Measurements from ENCODE around the gene TARBP1. TPM values are rescaled to one million over a fixed set of nuclear protein-coding genes. Genes with fewer than 3 reads are reported as not detected.
A peak's percentile ranks its signal among the peaks of the same experiment; 100 is the strongest.
"Not testable (repeated sequence)": the region's sequence is repeated elsewhere in the genome, so short reads cannot be mapped to it uniquely, and the experiment has no call there.

The TARBP1 gene
- total RNA-seq, 2 donors from 2014 or later, result 25.3 to 51.4 TPM

DNA sequence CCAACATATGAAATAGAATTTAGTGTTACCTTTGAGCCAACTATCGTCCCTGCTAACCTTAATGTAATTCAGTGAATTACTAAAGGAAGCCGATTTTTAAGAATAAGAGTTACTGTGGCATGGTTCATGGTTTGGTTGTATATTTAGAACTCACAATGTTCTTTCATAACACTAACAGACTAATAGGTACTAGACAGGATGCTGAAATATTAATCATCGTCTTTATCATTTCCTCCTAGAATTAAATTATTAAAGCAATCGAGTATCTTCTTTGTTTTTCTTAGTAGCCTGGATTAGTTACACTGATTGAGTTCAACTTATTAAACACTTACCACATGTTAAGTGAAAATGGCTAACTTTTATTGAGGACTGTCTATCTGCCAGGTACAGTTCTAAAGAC is 47.7 kb downstream of the TARBP1 start:
- H3K27me3 Mint-ChIP-seq, result no peaks in the 10 kb centered on the region
- no peak overlapping the region for H3K4me3 Mint-ChIP-seq
- ATAC-seq, result no peak
- H3K36me3 Mint-ChIP-seq, result peaks cover 15% of the 10 kb centered on the region
- no peak for DNase-seq (ENCODE audit: low spot score)
- H3K27ac Mint-ChIP-seq, result no peak overlapping the region
- no peaks in the 10 kb centered on the region for H3K9me3 Mint-ChIP-seq
- peaks cover 4 to 5% of the 10 kb centered on the region in 2 donors for H3K4me1 Mint-ChIP-seq (ENCODE audit: low read depth in 2 of 2)

DNA sequence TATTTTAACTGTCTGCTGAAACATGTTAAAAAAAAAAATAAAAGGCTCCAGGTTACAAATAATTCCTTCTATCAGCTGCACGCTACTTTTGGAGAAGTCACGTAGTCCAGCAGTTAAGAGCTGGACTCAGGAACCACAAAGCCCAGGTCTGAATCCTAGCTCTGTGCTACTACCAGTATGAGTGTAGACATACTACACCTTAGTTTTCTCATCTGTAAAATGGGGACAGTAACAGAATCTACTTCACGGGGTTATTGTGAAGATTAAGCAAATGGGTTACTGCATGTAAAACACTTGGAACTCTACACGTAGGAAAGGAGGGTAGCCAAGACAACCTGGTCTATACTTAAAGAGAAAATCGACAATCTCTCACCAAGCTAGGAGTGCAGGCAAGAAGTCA is 48.3 kb downstream of the TARBP1 start:
- Mint-ChIP-seq H3K9me3 (no peaks in the 10 kb centered on the region), H3K4me1 (ENCODE audit: low read depth in 2 of 2) (peaks cover 4 to 5% of the 10 kb centered on the region in 2 donors), H3K4me3 (no peak overlapping the region), H3K27ac (no peak overlapping the region), H3K27me3 (no peaks in the 10 kb centered on the region), H3K36me3 (peaks cover 15% of the 10 kb centered on the region)
- DNase-seq (ENCODE audit: low spot score) (no peak), ATAC-seq (no peak)

DNA sequence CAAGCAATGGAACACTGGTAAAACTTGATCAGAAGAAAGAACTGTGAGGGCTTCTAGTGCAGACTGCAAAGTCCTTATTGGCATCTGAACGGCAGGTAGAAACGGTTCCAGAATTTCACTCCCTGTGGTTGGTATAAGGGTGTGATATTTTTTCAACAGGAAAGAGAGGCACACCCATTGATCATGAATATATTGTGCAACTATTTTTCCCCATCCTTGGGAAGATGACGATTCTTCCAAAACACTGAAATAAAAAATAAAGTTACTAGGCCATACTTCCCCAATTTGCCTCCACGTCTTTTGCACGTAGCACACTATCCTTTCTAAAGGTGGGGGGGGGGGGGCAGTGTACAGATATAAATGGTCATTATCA is 49.6 kb downstream of the TARBP1 start:
- Mint-ChIP-seq H3K4me1 (ENCODE audit: low read depth in 2 of 2) (peaks cover 2 to 3% of the 10 kb centered on the region in 2 donors), H3K9me3 (no peaks in the 10 kb centered on the region), H3K27ac (no peak overlapping the region), H3K27me3 (no peaks in the 10 kb centered on the region), H3K36me3 (peaks cover 10% of the 10 kb centered on the region), H3K4me3 (no peak overlapping the region)
- ATAC-seq, result no peak
- no peak for DNase-seq (ENCODE audit: low spot score)

DNA sequence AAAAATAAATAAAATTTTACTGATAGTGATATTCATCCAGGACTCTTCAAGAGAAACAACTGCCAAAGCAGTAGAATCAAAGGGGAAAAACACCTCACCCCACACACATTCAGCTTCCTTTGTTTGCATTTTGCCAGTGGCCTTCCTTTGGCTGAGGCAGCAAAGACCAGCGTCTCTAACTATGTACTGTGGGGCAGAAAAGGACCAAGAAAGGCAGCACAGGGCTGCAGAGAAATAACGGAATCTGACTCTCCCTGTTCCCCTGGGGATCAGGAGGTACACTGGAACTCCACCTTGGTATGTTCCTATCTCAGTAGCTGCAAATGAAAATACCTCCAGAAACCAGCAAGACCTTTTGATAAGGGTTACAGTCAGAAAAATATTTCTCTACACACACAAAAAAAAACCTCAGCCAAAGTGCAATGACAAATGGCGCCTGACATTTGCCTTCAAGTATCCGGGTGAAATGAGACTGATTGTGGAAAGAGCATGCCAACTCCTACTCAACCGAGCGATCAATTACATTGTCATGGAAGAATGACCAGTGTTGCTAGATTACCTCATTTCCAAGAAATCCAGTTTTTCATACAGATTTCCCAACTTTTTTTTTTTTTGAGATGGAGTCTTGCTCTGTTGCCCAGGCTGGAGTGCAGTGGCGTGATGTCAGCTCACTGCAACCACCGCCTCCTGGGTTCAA is 50.9 kb downstream of the TARBP1 start:
- ATAC-seq (no peak), DNase-seq (ENCODE audit: low spot score) (no peak)
- H3K36me3 Mint-ChIP-seq, result peaks cover 7% of the 10 kb centered on the region
- no peak overlapping the region for H3K27ac Mint-ChIP-seq
- no peaks in the 10 kb centered on the region for H3K27me3 Mint-ChIP-seq
- H3K4me1 Mint-ChIP-seq (ENCODE audit: low read depth in 2 of 2), result no peaks in the 10 kb centered on the region
- H3K4me3 Mint-ChIP-seq, result no peak overlapping the region
- no peaks in the 10 kb centered on the region for H3K9me3 Mint-ChIP-seq

DNA sequence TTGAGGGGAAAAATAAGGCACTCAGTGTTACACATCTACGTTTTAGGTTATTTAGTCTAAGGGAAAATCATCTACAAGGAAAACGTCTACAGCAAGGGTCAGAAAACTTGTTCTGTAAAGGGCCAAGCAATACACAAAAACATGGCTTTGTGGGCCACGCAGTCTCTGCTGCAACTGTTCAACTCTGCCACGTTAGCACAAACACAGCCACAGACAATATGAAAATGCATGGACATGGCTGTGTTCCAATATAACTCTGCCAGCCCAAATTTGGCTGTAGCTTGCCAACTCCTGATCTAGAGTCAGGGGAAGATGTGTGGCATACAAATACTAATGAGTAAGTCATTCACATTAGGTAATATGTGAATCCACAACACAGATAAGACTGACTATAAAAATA is 65.0 kb downstream of the TARBP1 start:
- Mint-ChIP-seq H3K4me3 (no peak overlapping the region), H3K36me3 (peaks cover 7% of the 10 kb centered on the region), H3K27me3 (no peaks in the 10 kb centered on the region), H3K9me3 (no peaks in the 10 kb centered on the region), H3K4me1 (ENCODE audit: low read depth in 2 of 2) (no peaks in the 10 kb centered on the region), H3K27ac (no peak overlapping the region)
- ATAC-seq, result no peak
- DNase-seq (ENCODE audit: low spot score), result no peak

DNA sequence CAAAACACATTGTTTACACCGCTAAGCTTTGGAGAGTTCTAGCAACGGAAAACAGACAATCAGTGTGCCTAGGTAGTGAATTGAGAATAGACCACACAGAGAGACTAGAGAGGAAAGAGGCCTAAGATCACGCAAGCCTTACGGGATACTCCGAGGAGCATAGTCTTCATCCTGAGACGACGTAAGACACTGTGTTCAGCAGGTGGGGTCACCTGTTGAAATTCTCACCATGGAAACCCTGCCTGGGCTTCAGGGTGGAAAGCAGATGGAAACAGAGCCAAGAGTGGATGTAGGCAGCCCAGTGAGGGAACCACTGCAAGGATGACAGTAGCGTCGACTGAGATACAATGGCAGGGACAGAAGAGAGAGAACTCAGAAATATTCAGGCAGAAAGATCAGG is 65.5 kb downstream of the TARBP1 start:
- H3K4me3 Mint-ChIP-seq, result no peak overlapping the region
- H3K36me3 Mint-ChIP-seq, result peaks cover 7% of the 10 kb centered on the region
- H3K4me1 Mint-ChIP-seq (ENCODE audit: low read depth in 2 of 2), result no peaks in the 10 kb centered on the region
- ATAC-seq (no peak), DNase-seq (ENCODE audit: low spot score) (no peak)
- no peak overlapping the region for H3K27ac Mint-ChIP-seq
- no peaks in the 10 kb centered on the region for H3K27me3 Mint-ChIP-seq
- no peaks in the 10 kb centered on the region for H3K9me3 Mint-ChIP-seq

DNA sequence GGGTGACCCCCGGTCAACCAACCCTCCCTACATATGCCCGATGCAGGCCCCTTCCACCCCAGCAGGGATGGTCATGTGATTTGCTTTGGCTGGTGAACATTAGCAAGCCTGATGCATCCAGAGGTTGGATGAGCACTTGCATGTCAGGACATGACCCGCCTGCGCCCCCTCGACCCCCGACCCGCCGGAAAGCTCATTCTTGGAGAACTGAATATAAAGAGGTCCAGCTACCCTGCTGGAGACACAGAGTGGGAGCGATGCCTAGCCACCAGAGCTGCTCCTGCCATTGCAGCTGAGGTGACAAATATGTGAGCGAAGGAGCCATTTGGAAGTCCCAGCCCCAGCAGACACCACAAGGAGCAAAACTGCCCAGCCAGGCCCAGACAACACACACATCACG is 66.1 kb downstream of the TARBP1 start:
- H3K36me3 Mint-ChIP-seq, result peaks cover 7% of the 10 kb centered on the region
- ATAC-seq, result no peak
- DNase-seq (ENCODE audit: low spot score), result no peak
- H3K27ac Mint-ChIP-seq, result no peak overlapping the region
- H3K4me3 Mint-ChIP-seq, result no peak overlapping the region
- no peaks in the 10 kb centered on the region for H3K4me1 Mint-ChIP-seq (ENCODE audit: low read depth in 2 of 2)
- no peaks in the 10 kb centered on the region for H3K9me3 Mint-ChIP-seq
- no peaks in the 10 kb centered on the region for H3K27me3 Mint-ChIP-seq

DNA sequence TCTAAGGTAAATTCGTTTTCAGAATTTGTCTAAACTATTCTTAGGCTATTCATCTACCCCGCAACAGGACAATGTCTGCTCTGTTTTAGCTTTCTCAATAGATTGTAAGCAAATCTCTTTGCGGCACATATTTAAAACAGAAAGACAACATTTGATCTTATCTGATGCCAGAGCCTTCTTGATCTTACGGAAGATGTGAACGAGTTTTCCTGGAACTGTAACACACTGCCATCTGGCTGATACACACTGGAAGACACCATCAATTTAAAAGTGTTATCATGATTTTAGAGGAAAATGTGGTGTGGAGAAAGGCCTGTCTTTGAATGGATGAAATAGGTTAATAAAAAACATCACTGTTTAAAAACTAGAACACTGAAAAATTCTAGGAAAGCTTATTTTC is 69.7 kb downstream of the TARBP1 start:
- Mint-ChIP-seq H3K4me1 (ENCODE audit: low read depth in 2 of 2) (no peaks in the 10 kb centered on the region), H3K9me3 (no peaks in the 10 kb centered on the region), H3K27ac (no peak overlapping the region), H3K4me3 (no peak overlapping the region), H3K27me3 (no peaks in the 10 kb centered on the region), H3K36me3 (peaks cover 4% of the 10 kb centered on the region)
- no peak for DNase-seq (ENCODE audit: low spot score)
- no peak for ATAC-seq

DNA sequence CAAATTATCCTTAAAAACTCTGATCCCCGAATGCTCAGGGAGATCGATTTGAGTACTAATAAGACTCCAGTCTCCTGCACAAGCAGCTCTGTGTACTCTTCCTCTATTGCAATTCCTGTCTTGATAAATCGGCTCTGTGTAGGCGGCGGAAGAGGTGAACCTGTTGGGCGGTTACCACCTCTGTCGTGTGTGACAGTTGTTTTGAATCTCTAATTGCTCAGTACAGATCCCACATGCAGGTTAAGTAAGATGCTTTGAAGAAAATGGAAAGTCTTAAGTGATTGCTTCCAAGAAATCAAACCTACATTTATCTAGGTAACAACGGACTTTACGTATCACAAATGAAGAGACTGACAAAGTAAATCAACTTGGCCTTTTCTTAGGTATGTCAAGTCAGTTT is 70.2 kb downstream of the TARBP1 start:
- DNase-seq (ENCODE audit: low spot score), result no peak

DNA sequence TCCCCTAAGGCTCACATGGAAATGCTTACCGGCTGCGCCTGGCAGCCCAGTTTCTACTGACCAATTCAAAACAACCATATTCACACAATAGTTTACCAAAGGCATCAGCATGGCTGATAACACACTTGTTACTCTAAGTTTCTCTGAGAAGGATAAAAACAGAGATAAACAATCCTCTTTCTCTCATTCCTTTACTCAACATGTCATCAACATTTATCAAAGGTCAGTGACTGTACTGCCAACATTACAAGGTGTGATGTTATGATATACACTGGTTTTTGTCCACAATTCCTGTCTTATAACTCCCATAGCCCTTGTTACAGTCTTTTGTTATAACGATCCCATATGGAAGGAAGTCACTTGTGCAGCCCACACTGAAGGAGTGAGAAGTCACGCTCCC is 72.1 kb downstream of the TARBP1 start:
- no peak for ATAC-seq
- peaks cover 7 to 10% of the 10 kb centered on the region in 2 donors for H3K4me1 Mint-ChIP-seq (ENCODE audit: low read depth in 2 of 2)
- no peak for DNase-seq (ENCODE audit: low spot score)
- no peaks in the 10 kb centered on the region for H3K9me3 Mint-ChIP-seq
- peaks cover 9% of the 10 kb centered on the region for H3K36me3 Mint-ChIP-seq
- no peak overlapping the region for H3K4me3 Mint-ChIP-seq
- H3K27me3 Mint-ChIP-seq, result no peaks in the 10 kb centered on the region
- no peak overlapping the region for H3K27ac Mint-ChIP-seq

More for the DNA sequence above, 70.2 kb downstream of the TARBP1 start:
- Mint-ChIP-seq H3K27me3 (no peaks in the 10 kb centered on the region), H3K4me3 (no peak overlapping the region), H3K9me3 (no peaks in the 10 kb centered on the region), H3K4me1 (ENCODE audit: low read depth in 2 of 2) (no peaks in the 10 kb centered on the region), H3K27ac (no peak overlapping the region), H3K36me3 (peaks cover 4% of the 10 kb centered on the region)
- no peak for ATAC-seq

DNA sequence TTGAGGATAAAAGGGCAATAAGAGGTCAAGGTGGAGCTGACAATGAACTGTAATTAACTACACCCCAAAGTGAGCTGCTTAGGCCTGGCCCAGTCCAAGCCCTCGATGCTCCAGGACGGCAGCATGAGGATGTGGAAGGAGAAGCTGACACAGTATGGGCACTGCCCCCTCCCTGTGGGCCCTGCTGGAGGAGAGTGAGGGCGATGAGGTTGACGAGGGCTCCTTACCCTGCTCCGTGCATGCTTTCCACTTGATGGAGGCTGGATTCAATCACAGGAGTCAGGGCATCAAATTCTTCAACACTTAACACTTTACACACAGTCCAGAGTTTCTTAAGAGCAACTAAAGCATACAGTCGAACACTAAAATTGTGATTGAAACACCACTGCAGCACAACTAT is 73.3 kb downstream of the TARBP1 start:
- Mint-ChIP-seq H3K36me3 (peaks cover 9% of the 10 kb centered on the region), H3K27me3 (no peaks in the 10 kb centered on the region), H3K27ac (no peak overlapping the region), H3K4me3 (no peak overlapping the region), H3K4me1 (ENCODE audit: low read depth in 2 of 2) (peaks cover 19 to 22% of the 10 kb centered on the region in 2 donors), H3K9me3 (no peaks in the 10 kb centered on the region)
- ATAC-seq (no peak), DNase-seq (ENCODE audit: low spot score) (no peak)

DNA sequence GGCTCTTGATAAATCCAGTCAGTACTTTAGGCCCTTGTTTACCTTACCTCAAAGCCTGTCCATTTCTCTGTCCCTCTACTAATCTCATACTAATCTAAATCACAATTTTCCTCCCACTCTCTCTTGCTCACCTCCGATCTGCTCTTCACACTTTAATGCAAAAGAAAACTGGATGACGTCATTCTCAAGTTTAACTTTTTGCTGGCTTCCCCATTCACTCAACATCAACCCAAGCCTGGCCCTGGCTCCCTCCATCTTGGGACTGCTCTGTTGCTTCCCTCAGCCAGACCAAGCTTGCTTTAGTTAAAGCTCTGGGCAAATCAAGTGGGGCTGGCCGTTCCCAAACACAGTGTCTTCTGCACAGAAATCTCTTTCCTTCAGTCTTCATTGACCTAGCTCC is 76.0 kb downstream of the TARBP1 start:
- H3K9me3 Mint-ChIP-seq, result no peaks in the 10 kb centered on the region
- peaks cover 9% of the 10 kb centered on the region for H3K36me3 Mint-ChIP-seq
- ATAC-seq (no peak), DNase-seq (ENCODE audit: low spot score) (no peak)
- peak overlapping the region in 1 of 2 donors; percentile 12 for H3K27ac Mint-ChIP-seq
- H3K4me1 Mint-ChIP-seq (ENCODE audit: low read depth in 2 of 2), result peaks cover 31 to 41% of the 10 kb centered on the region in 2 donors
- peak overlapping the region; percentile 6 for H3K4me3 Mint-ChIP-seq
- no peaks in the 10 kb centered on the region for H3K27me3 Mint-ChIP-seq

DNA sequence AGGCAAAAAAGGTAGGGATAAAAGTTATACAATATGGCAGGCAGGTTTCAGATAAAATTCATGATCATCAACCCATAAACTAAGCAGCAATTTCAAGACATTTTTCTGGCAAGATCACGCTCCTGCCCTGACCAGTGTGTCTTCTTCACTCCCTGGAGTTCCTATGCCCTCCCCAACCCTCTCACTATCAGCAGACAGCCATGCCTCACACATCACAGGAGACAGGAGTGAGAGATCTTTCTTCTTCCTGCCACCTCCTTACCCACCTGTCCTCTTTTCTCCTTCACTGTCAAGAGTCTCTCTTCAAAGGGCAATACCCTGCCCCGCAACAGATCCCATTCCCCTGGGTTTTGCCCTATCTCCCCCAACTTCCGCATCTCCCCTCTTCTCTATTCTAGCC is 77.3 kb downstream of the TARBP1 start:
- Mint-ChIP-seq H3K9me3 (no peaks in the 10 kb centered on the region), H3K27ac (peak overlapping the region; percentile 65 to 71), H3K4me3 (peak overlapping the region; percentile 83), H3K36me3 (peaks cover 13% of the 10 kb centered on the region), H3K4me1 (ENCODE audit: low read depth in 2 of 2) (peaks cover 34 to 45% of the 10 kb centered on the region in 2 donors), H3K27me3 (no peaks in the 10 kb centered on the region)
- no peak for ATAC-seq
- no peak for DNase-seq (ENCODE audit: low spot score)

DNA sequence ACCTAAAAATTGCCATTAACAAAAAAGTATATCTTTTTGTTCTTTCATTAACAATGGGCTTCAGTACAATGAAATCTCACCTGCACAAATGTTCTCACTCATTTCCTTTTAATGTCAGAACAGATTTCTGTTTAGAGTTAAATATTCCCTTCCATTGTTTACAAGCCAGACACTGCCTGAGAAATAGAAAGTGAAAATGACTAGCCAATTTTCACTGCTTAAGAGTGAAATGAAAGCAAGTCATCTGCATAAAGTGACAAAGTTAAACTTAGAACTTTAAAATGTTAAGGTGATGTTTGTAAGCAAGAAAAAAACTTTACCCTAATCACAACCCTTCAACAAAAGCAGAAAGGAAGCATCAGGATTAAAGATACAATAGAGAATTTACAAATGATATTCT is 78.2 kb downstream of the TARBP1 start:
- ATAC-seq, result peak in 1 of 2 donors; percentile 55
- Mint-ChIP-seq H3K27ac (peak overlapping the region; percentile 65 to 71), H3K9me3 (no peaks in the 10 kb centered on the region), H3K4me3 (peak overlapping the region; percentile 83), H3K36me3 (peaks cover 12% of the 10 kb centered on the region), H3K4me1 (ENCODE audit: low read depth in 2 of 2) (peaks cover 35 to 48% of the 10 kb centered on the region in 2 donors), H3K27me3 (no peaks in the 10 kb centered on the region)
- no peak for DNase-seq (ENCODE audit: low spot score)

DNA sequence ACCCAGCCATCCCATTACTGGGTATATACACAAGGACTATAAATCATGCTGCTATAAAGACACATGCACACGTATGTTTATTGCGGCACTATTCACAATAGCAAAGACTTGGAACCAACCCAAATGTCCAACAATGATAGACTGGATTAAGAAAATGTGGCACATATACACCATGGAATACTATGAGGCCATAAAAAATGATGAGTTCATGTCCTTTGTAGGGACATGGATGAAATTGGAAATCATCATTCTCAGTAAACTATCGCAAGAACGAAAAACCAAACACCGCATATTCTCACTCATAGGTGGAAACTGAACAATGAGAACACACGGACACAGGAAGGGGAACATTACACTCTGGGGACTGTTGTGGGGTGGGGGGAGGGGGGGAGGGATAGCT is 79.5 kb downstream of the TARBP1 start:
- not testable (repeated sequence) for DNase-seq (ENCODE audit: low spot score); H3K9me3 Mint-ChIP-seq; ATAC-seq; H3K27me3 Mint-ChIP-seq
- peaks cover 12% of the 10 kb centered on the region for H3K36me3 Mint-ChIP-seq
- H3K27ac Mint-ChIP-seq, result peak overlapping the region; percentile 85 to 92
- peak overlapping the region; percentile 83 for H3K4me3 Mint-ChIP-seq
- H3K4me1 Mint-ChIP-seq (ENCODE audit: low read depth in 2 of 2), result peaks cover 35 to 48% of the 10 kb centered on the region in 2 donors

Measured in natural killer cell treated with Interleukin-12 subunit alpha and Interleukin-12 subunit beta and Interleukin-15 and Interleukin-18, amount 100 ng/mL, for 72 hours (primary cell).